OCI-LY1 (cell line): ENCODE results near the gene ETF1.

Source experiments
- H2AFZ ChIP-seq: fragments of 200-600 bp; sonication (generic), shearing (Covaris generic); 2 replicates; pipeline ENCODE4 v1.6.0; 2014; ENCODE audit warnings: antibody characterized with exemption, mild to moderate bottlenecking, low read length
- H3F3A ChIP-seq: fragments of 200-600 bp; sonication (generic), shearing (Covaris generic); 2 replicates; pipeline ENCODE4 v1.6.0; 2014; ENCODE audit warnings: mild to moderate bottlenecking, antibody characterized with exemption, low read length, moderate library complexity; ENCODE audit not compliant: insufficient read depth
- H3K27ac ChIP-seq: fragments of 200-600 bp; sonication (generic); 2 replicates; pipeline ENCODE4 v1.5.1; 2014; ENCODE audit warnings: low read length, mixed run types, mild to moderate bottlenecking, low read depth; ENCODE audit not compliant: poor library complexity, severe bottlenecking
- H3K27me3 ChIP-seq: fragments of 200-600 bp; sonication (generic); 2 replicates; pipeline ENCODE4 v1.6.0; 2014; ENCODE audit warnings: antibody characterized with exemption, mild to moderate bottlenecking, low read length, moderate library complexity; ENCODE audit not compliant: insufficient read depth
- H3K36me3 ChIP-seq: fragments of 200-600 bp; sonication (generic); 2 replicates; pipeline ENCODE4 v1.6.1; 2014; ENCODE audit warnings: mild to moderate bottlenecking, antibody characterized with exemption, low read length, moderate library complexity, mixed read lengths; ENCODE audit not compliant: insufficient read depth
- H3K4me1 ChIP-seq: fragments of 200-600 bp; sonication (generic); 2 replicates; pipeline ENCODE4 v1.5.1; 2014; ENCODE audit warnings: mild to moderate bottlenecking, low read length, moderate library complexity; ENCODE audit not compliant: insufficient read depth, severe bottlenecking
- H3K4me2 ChIP-seq: fragments of 200-600 bp; sonication (generic), shearing (Covaris generic); 2 replicates; pipeline ENCODE4 v1.6.1; 2014; ENCODE audit warnings: low read length
- H3K4me3 ChIP-seq: fragments of 200-600 bp; sonication (generic); 2 replicates; pipeline ENCODE4 v1.5.1; 2014; ENCODE audit warnings: low read length, low read depth, mild to moderate bottlenecking, mixed read lengths; ENCODE audit not compliant: poor library complexity, severe bottlenecking
- H3K79me2 ChIP-seq: fragments of 200-600 bp; shearing (Covaris generic); 2 replicates; pipeline ENCODE4 v1.6.1; 2016; ENCODE audit warnings: mixed run types, low read length, mixed read lengths; ENCODE audit not compliant: insufficient read depth
- H3K9ac ChIP-seq: fragments of 200-600 bp; sonication (generic), shearing (Covaris generic); 2 replicates; pipeline ENCODE4 v1.6.1; 2014; ENCODE audit warnings: mild to moderate bottlenecking, low read length, mixed read lengths
- H3K9me2 ChIP-seq: fragments of 200-600 bp; sonication (generic), shearing (Covaris generic); 2 replicates; pipeline ENCODE4 v1.6.1; 2014; ENCODE audit warnings: low read depth, mild to moderate bottlenecking, low read length, mixed read lengths
- H3K9me3 ChIP-seq: fragments of 200-600 bp; shearing (Covaris generic); 2 replicates; pipeline ENCODE4 v1.6.1; 2014; ENCODE audit warnings: low read length, mixed read lengths
- H4K20me1 ChIP-seq: fragments of 200-600 bp; sonication (generic), shearing (Covaris generic); 2 replicates; pipeline ENCODE4 v1.6.0; 2016; ENCODE audit warnings: mild to moderate bottlenecking, low read length; ENCODE audit not compliant: insufficient read depth
- EZH2 ChIP-seq: fragments of 200-600 bp; sonication (generic), shearing (Covaris generic); IDR thresholded peaks from 2 replicates; pipeline ENCODE4 v1.8.0; 2017; ENCODE audit warnings: borderline replicate concordance, mixed run types, mild to moderate bottlenecking, antibody characterized with exemption, low read length, moderate library complexity, mixed read lengths
- TF ChIP-seq, protein P1 (sequence below): fragments of 200-600 bp; sonication (generic), shearing (Covaris generic); IDR thresholded peaks from 2 replicates; pipeline ENCODE4 v1.5.1; 2017; ENCODE audit warnings: mild to moderate bottlenecking, antibody characterized with exemption, low read length, moderate library complexity, mixed read lengths

The ETF1 gene

DNA sequence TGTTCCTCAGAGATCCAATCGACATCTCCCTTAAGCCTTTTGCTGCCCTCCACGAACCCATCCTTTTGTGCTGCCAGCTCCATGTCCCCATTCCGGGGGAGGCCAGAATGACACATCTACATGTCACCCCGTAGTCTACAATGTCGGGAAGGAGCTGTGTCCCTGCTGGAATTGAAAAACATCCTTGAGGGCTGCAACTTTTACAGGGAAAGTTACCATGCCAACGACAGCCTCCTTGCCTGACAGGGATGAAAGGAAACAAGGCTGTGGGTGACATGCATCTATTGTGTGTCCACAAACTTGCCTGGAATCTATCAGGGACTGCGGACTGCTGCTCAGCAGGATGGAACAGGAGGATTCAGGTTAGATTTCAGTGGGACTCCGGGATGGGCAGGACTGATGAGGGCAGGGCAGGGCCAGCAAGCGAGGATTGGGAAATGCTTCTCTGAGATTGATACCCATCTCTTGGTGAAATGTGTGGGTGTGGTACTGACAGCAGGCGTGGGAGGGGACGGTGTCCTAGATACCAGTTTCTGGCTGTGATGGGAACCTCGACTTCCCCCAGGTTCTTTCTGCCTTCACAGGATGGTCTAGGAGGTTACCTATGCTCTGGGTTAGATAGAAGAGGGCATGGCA lies 52.3 kb downstream of the ETF1 start:
- Histone ChIP-seq H3K4me3 (no peak overlapping the region), H3K79me2 (no peaks in the 10 kb centered on the region), H3K9ac (no peak overlapping the region), H3K9me2 (no peaks in the 10 kb centered on the region), H3K9me3 (no peaks in the 10 kb centered on the region), H3K27ac (no peak overlapping the region), H3K4me2 (no peak overlapping the region), H3K4me1 (peaks cover 15% of the 10 kb centered on the region), H3F3A (no peaks in the 10 kb centered on the region), H3K27me3 (no peaks in the 10 kb centered on the region), H4K20me1 (no peaks in the 10 kb centered on the region), H3K36me3 (no peaks in the 10 kb centered on the region), H2AFZ (no peak overlapping the region)
- TF ChIP-seq, protein P1, sequence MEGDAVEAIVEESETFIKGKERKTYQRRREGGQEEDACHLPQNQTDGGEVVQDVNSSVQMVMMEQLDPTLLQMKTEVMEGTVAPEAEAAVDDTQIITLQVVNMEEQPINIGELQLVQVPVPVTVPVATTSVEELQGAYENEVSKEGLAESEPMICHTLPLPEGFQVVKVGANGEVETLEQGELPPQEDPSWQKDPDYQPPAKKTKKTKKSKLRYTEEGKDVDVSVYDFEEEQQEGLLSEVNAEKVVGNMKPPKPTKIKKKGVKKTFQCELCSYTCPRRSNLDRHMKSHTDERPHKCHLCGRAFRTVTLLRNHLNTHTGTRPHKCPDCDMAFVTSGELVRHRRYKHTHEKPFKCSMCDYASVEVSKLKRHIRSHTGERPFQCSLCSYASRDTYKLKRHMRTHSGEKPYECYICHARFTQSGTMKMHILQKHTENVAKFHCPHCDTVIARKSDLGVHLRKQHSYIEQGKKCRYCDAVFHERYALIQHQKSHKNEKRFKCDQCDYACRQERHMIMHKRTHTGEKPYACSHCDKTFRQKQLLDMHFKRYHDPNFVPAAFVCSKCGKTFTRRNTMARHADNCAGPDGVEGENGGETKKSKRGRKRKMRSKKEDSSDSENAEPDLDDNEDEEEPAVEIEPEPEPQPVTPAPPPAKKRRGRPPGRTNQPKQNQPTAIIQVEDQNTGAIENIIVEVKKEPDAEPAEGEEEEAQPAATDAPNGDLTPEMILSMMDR: no peak

DNA sequence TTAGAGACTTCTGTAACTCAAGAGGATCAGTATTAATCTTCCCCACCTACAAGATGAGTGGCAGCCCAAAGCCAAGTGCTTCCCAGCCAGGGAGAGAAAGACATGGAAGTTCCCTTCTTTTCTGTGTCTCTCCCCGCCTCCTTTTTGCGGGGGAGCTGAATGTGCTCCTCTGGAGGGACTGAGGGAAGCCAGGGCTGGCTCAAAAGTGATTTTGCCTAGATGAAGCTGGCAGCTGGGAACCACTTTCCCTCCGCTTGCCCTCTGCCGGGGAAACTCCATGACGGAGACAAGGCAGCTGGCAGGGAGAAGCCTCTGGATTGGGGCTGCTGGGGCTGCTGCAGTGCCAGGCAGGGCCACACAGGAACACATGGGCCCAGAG lies 53.4 kb downstream of the ETF1 start:
- Histone ChIP-seq H3K9ac (no peak overlapping the region), H4K20me1 (no peaks in the 10 kb centered on the region), H3K4me1 (peaks cover 15% of the 10 kb centered on the region), H3K9me2 (no peaks in the 10 kb centered on the region), H3K36me3 (no peaks in the 10 kb centered on the region), H3K27ac (no peak overlapping the region), H3K9me3 (no peaks in the 10 kb centered on the region), H3F3A (no peaks in the 10 kb centered on the region), H3K4me3 (no peak overlapping the region), H3K79me2 (no peaks in the 10 kb centered on the region), H3K4me2 (no peak overlapping the region), H2AFZ (no peak overlapping the region), H3K27me3 (no peaks in the 10 kb centered on the region)
- no peak for TF ChIP-seq EZH2
- TF ChIP-seq, protein P1: no peak

DNA sequence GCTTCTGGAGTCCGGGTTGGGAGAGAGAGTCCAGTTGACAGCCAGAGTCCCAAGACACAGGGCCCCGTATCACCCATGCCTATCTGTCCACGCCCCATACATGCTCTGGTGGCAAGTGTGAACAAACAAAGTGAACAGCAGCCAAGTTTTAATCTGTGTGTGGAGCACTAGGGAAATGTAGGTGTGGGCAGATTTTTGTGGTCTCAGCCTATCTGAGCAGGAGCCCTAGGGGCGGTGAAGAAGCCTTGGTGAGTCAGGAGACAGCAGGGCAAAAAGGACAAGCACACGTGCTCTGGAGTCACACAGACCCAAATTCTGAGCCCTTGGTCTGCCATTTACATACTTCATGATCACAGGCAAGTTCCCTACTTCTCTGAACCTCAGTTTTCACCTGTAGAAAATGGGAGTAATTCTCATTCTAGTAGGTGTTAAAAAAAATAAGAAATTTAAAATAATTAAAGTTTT lies 54.5 kb downstream of the ETF1 start:
- no peak overlapping the region for H3K9ac ChIP-seq
- TF ChIP-seq EZH2: no peak
- TF ChIP-seq, protein P1: no peak

More for the DNA sequence above, 54.5 kb downstream of the ETF1 start:
- Histone ChIP-seq H3K4me1 (peaks cover 15% of the 10 kb centered on the region), H3F3A (no peaks in the 10 kb centered on the region), H3K27ac (no peak overlapping the region), H3K4me3 (no peak overlapping the region), H3K9me3 (no peaks in the 10 kb centered on the region), H4K20me1 (no peaks in the 10 kb centered on the region), H3K36me3 (no peaks in the 10 kb centered on the region), H3K79me2 (no peaks in the 10 kb centered on the region), H3K9me2 (no peaks in the 10 kb centered on the region), H2AFZ (no peak overlapping the region), H3K4me2 (no peak overlapping the region), H3K27me3 (no peaks in the 10 kb centered on the region)
